ENCODE measurements around the gene TMEM232. TPM values are rescaled to one million over a fixed set of nuclear protein-coding genes. Genes with fewer than 3 reads are reported as not detected.

TMEM232 gene
- total and polyA plus RNA-seq, 12 donors, result 0.26 to 4.4 (median 3.2) TPM

DNA sequence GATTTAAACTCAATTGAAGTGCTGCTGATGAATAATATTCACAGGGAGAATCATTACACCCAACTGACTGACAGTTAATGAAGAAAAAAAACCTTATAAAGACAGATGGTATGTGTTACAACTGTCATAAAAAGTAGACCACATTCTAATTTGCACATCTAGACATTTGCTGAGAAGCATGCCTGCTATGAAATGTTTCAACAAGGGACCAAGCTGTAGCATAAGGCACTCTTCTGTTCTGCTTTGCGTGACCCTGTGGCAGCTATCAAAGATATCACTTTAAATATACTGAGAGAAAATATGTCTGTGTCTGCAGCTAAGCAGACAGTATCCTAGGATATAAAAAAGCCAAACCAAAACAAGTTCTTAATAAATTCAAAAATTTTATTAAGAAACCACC lies 153.7 kb downstream of the TMEM232 start:
- no peaks in the 10 kb centered on the region for H3K9me3 ChIP-seq
- DNase-seq (no peak), ATAC-seq (no peak)
- 63 to 72% methylated on average over 1 of the region's 1 CpG for WGBS, 2 donors
- TF ChIP-seq, protein P1, sequence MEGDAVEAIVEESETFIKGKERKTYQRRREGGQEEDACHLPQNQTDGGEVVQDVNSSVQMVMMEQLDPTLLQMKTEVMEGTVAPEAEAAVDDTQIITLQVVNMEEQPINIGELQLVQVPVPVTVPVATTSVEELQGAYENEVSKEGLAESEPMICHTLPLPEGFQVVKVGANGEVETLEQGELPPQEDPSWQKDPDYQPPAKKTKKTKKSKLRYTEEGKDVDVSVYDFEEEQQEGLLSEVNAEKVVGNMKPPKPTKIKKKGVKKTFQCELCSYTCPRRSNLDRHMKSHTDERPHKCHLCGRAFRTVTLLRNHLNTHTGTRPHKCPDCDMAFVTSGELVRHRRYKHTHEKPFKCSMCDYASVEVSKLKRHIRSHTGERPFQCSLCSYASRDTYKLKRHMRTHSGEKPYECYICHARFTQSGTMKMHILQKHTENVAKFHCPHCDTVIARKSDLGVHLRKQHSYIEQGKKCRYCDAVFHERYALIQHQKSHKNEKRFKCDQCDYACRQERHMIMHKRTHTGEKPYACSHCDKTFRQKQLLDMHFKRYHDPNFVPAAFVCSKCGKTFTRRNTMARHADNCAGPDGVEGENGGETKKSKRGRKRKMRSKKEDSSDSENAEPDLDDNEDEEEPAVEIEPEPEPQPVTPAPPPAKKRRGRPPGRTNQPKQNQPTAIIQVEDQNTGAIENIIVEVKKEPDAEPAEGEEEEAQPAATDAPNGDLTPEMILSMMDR (IDR thresholded peaks at IDR 0.05), result no peak
- H3K27ac ChIP-seq, result no peak overlapping the region
- no peaks in the 10 kb centered on the region for H3K27me3 ChIP-seq
- no peak overlapping the region for H3K4me3 ChIP-seq
- no peaks in the 10 kb centered on the region for H3K36me3 ChIP-seq
- no peaks in the 10 kb centered on the region for H3K4me1 ChIP-seq
- intact Hi-C loops (cut with DNase I), result no loop called here

DNA sequence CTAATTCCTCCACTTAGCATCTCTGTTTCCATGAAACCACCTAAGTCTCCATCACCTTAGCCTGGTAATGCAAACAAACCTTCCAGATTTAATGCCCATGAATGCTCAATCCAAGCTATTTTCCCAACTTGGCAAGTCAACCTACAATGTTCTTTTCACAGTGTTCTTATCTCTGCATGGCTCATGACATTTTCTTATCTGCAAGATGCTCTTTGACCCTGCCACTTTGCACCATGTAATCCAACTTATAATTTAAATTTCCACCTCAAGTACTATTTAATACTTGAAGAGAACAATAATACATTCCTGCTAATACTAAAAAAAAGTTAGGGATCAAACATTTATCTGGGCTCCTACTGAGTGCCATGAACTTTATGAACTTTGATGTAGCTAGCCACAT lies 164.3 kb downstream of the TMEM232 start:
- intact Hi-C loops (cut with DNase I), result no loop called here
- Histone ChIP-seq H3K4me1 (no peaks in the 10 kb centered on the region), H3K27ac (no peak overlapping the region)

DNA sequence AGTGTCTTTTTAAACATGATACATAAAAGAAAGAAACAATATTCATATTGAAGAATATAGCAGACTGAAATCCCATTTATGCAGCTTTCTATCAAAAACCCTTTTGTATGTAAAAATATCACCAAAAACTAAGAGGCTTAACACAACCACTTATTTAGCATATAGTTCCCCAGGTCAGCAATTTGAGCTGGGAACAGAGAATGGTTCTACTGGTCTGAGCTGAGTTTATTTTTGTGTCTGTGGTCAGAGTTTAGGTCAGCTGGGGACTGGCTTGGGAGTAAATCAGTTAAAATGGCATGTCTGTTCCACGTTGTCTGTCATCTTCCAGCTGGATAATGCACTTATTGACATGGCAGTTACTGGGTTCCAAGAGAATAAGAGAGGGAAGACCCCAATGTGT lies 165.0 kb downstream of the TMEM232 start:
- TF ChIP-seq, protein P1 (IDR thresholded peaks at IDR 0.05), result no peak
- no peaks in the 10 kb centered on the region for H3K27me3 ChIP-seq
- H3K36me3 ChIP-seq, result no peaks in the 10 kb centered on the region
- H3K27ac ChIP-seq, result no peak overlapping the region
- WGBS, 2 donors, result 31 to 36% methylated on average over 1 of the region's 1 CpG
- no peaks in the 10 kb centered on the region for H3K9me3 ChIP-seq
- DNase-seq, result no peak
- intact Hi-C loops (cut with DNase I), result no loop called here
- H3K4me1 ChIP-seq, result no peaks in the 10 kb centered on the region
- no peak for ATAC-seq
- no peak overlapping the region for H3K4me3 ChIP-seq

More for the DNA sequence above, 164.3 kb downstream of the TMEM232 start:
- TF ChIP-seq, protein P1 (IDR thresholded peaks at IDR 0.05), result no peak
- Histone ChIP-seq H3K27me3 (no peaks in the 10 kb centered on the region), H3K4me3 (no peak overlapping the region), H3K36me3 (no peaks in the 10 kb centered on the region), H3K9me3 (no peaks in the 10 kb centered on the region)
- ATAC-seq (no peak), DNase-seq (no peak)

DNA sequence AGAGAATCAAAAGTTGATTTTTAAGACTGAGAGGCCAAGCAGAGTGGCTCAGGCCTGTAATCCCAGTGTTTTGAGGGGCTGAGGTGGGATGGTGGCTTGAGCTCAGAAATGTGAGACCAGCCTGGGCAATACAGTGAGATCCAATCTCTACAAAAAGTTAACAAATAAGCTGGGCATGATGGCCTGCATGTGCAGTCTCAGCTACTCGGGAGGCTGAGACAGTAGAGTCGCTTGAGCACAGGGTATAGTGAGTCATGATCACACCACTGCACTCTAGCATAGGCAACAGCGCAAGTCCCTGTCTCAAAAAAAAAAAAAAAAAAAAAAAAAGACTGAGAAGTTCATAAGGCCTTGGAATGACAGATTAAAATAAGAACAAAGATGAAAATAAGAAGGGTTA lies 177.2 kb downstream of the TMEM232 start:
- intact Hi-C loops (cut with DNase I), result no loop called here
- H3K4me3 ChIP-seq, result no peak overlapping the region
- no peak overlapping the region for H3K27ac ChIP-seq
- WGBS, 2 donors, result 85 to 87% methylated on average over 3 of the region's 3 CpGs
- H3K36me3 ChIP-seq, result no peaks in the 10 kb centered on the region
- TF ChIP-seq, protein P1 (IDR thresholded peaks at IDR 0.05), result no peak
- peaks cover 0 to 32% (median 0%) of the 10 kb centered on the region in 11 donors for H3K9me3 ChIP-seq
- H3K4me1 ChIP-seq, result no peaks in the 10 kb centered on the region
- no peak for ATAC-seq
- no peaks in the 10 kb centered on the region for H3K27me3 ChIP-seq
- no peak for DNase-seq

DNA sequence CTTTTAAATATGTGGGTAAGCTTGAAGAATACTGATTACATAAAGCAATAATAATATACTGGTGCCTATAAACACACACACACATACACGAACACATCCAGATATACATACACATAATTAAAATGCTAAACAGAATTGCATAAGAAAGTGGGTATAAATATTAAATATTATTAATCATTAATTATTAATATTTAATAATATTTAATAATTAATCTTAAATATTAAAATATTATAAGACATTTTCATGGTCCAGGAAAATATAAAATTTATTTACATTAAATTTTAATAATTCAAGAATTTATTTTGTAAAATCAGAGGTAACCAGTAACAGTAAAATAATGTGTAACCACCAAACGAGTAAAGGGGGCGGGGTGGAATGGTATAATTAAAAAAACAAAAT lies 178.3 kb downstream of the TMEM232 start:
- TF ChIP-seq, protein P1 (IDR thresholded peaks at IDR 0.05), result no peak
- DNase-seq, result no peak

More for the DNA sequence above, 178.3 kb downstream of the TMEM232 start:
- intact Hi-C loops (cut with DNase I), result no loop called here
- 86 to 87% methylated on average over 3 of the region's 3 CpGs for WGBS, 2 donors
- Histone ChIP-seq H3K4me1 (no peaks in the 10 kb centered on the region), H3K27me3 (no peaks in the 10 kb centered on the region), H3K27ac (no peak overlapping the region), H3K4me3 (no peak overlapping the region), H3K9me3 (peaks cover 0 to 21% (median 0%) of the 10 kb centered on the region in 11 donors), H3K36me3 (no peaks in the 10 kb centered on the region)
- no peak for ATAC-seq
